Measurements from ENCODE around the gene PIWIL4.

PIWIL4 gene

DNA sequence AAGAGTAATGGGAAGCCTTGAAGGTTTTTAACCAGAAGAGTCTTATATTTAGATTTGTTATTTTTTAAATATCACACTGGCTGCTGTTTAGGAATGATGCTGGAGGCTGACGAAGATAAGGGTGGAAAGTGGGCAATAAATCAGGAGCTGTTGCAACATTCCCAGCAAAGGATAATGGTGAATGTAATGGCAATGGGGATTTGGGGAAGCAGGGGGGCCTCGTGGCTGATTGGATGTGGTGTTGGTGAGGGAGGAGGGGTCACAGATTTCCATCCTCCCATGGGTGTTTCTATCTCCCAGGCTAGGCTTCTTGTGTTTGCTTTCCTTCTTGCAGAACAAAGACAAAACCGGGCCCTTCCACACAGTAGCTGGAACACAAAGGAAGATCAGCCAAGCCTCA is 80.8 kb downstream of the PIWIL4 start:
- Histone ChIP-seq H3K27me3 (ENCODE audit: insufficient read depth, low read length) (no peaks in the 10 kb centered on the region), H3K9ac (ENCODE audit: low read depth, low read length) (peak overlapping the region; percentile 17; the same call in 1 of the 2 replicates), H3K4me3 (ENCODE audit: low read length) (0 out of 2 replicates have a peak overlapping the region, but pooled peaks have one; percentile 6), H3K4me1 (ENCODE audit: insufficient read depth, low read length) (peaks cover 29% of the 10 kb centered on the region; the same call in 1 of the 2 replicates), H3K9me3 (ENCODE audit: insufficient read depth, low read depth, low read length) (no peaks in the 10 kb centered on the region), H3K27ac (ENCODE audit: low read length) (no peak overlapping the region), H3K36me3 (ENCODE audit: insufficient read depth, low read depth, low read length) (peaks cover 21% of the 10 kb centered on the region)

DNA sequence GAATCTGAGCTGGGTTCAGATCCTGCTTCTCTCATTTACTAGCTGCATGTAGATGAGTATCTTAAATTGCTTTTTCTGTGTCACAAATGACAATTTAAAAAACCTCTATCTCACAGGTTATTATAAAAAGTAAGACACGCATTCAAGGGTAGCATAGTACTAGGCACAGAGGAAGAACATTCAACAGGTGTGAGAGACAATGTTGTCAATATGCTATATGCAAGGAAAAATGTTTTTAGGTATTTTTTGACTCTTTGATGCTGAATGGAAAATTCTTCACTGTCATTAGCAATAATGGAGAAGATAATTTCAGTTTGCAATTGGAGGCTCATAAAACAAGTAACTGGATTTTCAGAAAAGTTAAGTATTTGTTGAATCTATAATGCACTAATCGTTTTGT is 81.6 kb downstream of the PIWIL4 start:
- Histone ChIP-seq H3K9ac (ENCODE audit: low read depth, low read length) (peak overlapping the region; percentile 17; the same call in 1 of the 2 replicates), H3K4me1 (ENCODE audit: insufficient read depth, low read length) (peaks cover 33% of the 10 kb centered on the region; the same call in 1 of the 2 replicates), H3K36me3 (ENCODE audit: insufficient read depth, low read depth, low read length) (peaks cover 28% of the 10 kb centered on the region), H3K4me3 (ENCODE audit: low read length) (peak overlapping the region; percentile 1; the same call in 1 of the 2 replicates), H3K9me3 (ENCODE audit: insufficient read depth, low read depth, low read length) (no peaks in the 10 kb centered on the region), H3K27me3 (ENCODE audit: insufficient read depth, low read length) (no peaks in the 10 kb centered on the region), H3K27ac (ENCODE audit: low read length) (peak overlapping the region; percentile 3)

DNA sequence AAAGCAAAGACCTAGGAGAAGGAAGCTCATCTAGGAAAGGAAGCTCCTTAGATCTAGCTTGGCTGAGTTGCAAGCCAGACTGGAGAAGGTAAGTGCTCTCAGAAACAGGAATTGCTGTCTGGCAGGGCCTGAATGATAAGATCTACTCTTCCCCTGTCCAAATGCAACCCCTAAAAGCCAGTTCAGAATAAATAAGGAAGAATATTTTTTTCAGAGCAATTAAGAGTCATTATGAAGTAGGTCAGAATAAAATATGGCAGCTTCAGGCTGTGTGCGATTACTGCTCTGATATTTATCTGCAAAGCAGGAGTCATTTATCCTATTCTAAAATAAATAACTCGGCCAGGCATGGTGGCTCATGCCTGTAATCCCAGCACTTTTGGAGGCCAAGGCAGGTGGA is 82.1 kb downstream of the PIWIL4 start:
- H3K4me1 ChIP-seq (ENCODE audit: insufficient read depth, low read length) = peaks cover 33% of the 10 kb centered on the region; the same call in 1 of the 2 replicates
- peak overlapping the region; percentile 1; the same call in 1 of the 2 replicates for H3K4me3 ChIP-seq (ENCODE audit: low read length)
- peak overlapping the region; percentile 17; the same call in 1 of the 2 replicates for H3K9ac ChIP-seq (ENCODE audit: low read depth, low read length)
- peaks cover 28% of the 10 kb centered on the region for H3K36me3 ChIP-seq (ENCODE audit: insufficient read depth, low read depth, low read length)
- H3K9me3 ChIP-seq (ENCODE audit: insufficient read depth, low read depth, low read length) = no peaks in the 10 kb centered on the region
- peak overlapping the region; percentile 3 for H3K27ac ChIP-seq (ENCODE audit: low read length)
- H3K27me3 ChIP-seq (ENCODE audit: insufficient read depth, low read length) = no peaks in the 10 kb centered on the region

- H3K27me3 ChIP-seq (ENCODE audit: insufficient read depth, low read length) = no peaks in the 10 kb centered on the region
- peak overlapping the region; percentile 65 for H3K27ac ChIP-seq (ENCODE audit: low read length)
- H3K9me3 ChIP-seq (ENCODE audit: insufficient read depth, low read depth, low read length) = no peaks in the 10 kb centered on the region
- peak overlapping the region; percentile 60 for H3K4me3 ChIP-seq (ENCODE audit: low read length)
- peaks cover 36% of the 10 kb centered on the region for H3K36me3 ChIP-seq (ENCODE audit: insufficient read depth, low read depth, low read length)
- H3K4me1 ChIP-seq (ENCODE audit: insufficient read depth, low read length) = peaks cover 36% of the 10 kb centered on the region; the same call in 1 of the 2 replicates
- peak overlapping the region; percentile 77 for H3K9ac ChIP-seq (ENCODE audit: low read depth, low read length)
These were observed 82.9 kb downstream of the PIWIL4 start for GRCh38 chr11:94649964-94650623.

GRCh38 chr11:94650756-94651155 is 83.6 kb downstream of the PIWIL4 start:
- Histone ChIP-seq H3K4me3 (ENCODE audit: low read length) (peak overlapping the region; percentile 60), H3K9me3 (ENCODE audit: insufficient read depth, low read depth, low read length) (no peaks in the 10 kb centered on the region), H3K9ac (ENCODE audit: low read depth, low read length) (peak overlapping the region; percentile 77), H3K36me3 (ENCODE audit: insufficient read depth, low read depth, low read length) (peaks cover 41% of the 10 kb centered on the region), H3K27me3 (ENCODE audit: insufficient read depth, low read length) (no peaks in the 10 kb centered on the region), H3K4me1 (ENCODE audit: insufficient read depth, low read length) (peaks cover 42% of the 10 kb centered on the region; the same call in 1 of the 2 replicates), H3K27ac (ENCODE audit: low read length) (peak overlapping the region; percentile 65)

DNA sequence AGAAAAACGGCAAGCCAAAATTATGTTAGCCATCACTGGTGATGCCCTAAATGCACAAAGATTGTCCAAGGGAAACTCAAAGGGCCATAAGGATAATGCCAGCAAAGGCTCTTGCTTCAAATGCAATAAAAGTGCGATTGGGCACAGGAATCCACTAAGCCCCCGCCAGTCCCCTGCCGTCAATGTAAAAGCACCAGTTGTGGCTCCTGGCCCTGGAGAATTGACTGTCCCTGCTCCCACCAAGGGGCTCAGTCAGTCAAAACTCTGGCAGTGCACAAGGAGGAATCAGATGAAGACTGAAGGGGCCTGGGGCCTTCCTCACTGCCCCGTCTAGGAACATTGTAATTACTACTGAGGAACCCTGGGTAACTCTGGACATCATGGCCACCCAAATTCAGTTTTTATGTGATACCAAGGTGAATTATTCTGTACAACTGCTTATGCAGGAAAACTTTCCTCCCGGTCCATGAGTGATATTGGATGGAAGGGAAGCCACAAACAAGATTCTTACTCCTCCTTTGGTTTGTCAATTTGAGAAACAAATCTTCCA is 85.6 kb downstream of the PIWIL4 start:
- Histone ChIP-seq H3K27me3 (ENCODE audit: insufficient read depth, low read length) (no peaks in the 10 kb centered on the region), H3K9me3 (ENCODE audit: insufficient read depth, low read depth, low read length) (no peaks in the 10 kb centered on the region), H3K27ac (ENCODE audit: low read length) (no peak overlapping the region), H3K4me1 (ENCODE audit: insufficient read depth, low read length) (peaks cover 45% of the 10 kb centered on the region), H3K36me3 (ENCODE audit: insufficient read depth, low read depth, low read length) (peaks cover 60% of the 10 kb centered on the region), H3K4me3 (ENCODE audit: low read length) (peak overlapping the region; percentile 60), H3K9ac (ENCODE audit: low read depth, low read length) (0 out of 2 replicates have a peak overlapping the region, but pooled peaks have one; percentile 10)

DNA sequence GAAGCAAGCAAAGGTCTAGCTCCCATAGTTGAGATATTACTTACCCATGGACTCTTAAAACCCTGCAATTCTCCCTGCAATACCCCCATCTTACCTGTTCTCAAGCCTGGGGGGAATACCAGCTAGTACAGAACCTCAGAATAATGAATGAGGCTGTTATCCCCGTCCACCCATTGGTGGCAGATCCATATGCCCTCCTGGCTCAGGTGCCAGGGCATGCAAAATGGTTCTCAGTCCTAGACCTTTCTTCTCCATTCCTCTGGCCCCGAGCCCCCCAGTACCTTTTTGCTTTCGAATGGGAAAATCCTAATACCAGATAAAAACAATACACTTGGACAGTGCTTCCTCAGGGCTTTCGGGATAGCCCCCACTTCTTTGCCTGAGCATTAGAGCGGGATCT is 86.4 kb downstream of the PIWIL4 start:
- peak overlapping the region; percentile 60; the same call in 1 of the 2 replicates for H3K4me3 ChIP-seq (ENCODE audit: low read length)
- no peaks in the 10 kb centered on the region for H3K9me3 ChIP-seq (ENCODE audit: insufficient read depth, low read depth, low read length)
- no peak overlapping the region for H3K27ac ChIP-seq (ENCODE audit: low read length)
- H3K36me3 ChIP-seq (ENCODE audit: insufficient read depth, low read depth, low read length) = peaks cover 64% of the 10 kb centered on the region
- 0 out of 2 replicates have a peak overlapping the region, but pooled peaks have one; percentile 10 for H3K9ac ChIP-seq (ENCODE audit: low read depth, low read length)
- peaks cover 42% of the 10 kb centered on the region for H3K4me1 ChIP-seq (ENCODE audit: insufficient read depth, low read length)
- H3K27me3 ChIP-seq (ENCODE audit: insufficient read depth, low read length) = no peaks in the 10 kb centered on the region

DNA sequence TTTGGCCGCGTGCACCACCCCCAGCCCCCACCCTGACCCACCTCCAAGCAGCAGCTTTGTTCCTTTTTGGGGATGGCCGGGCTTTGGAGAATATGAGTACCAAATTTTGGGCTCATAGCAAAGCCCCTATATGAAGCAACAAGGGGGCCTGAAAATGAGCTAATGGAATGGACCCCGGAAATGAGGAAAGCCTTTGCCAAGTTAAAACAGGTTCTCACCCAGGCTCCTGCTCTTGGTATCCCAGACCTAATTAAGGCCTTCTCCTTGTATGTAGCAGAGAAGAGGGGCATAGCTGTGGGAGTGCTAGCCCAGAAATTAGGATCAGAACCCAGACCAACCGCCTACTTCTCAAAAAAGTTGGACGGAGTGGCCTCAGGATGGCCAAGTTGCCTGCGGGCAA is 87.0 kb downstream of the PIWIL4 start:
- no peak overlapping the region for H3K27ac ChIP-seq (ENCODE audit: low read length)
- H3K4me3 ChIP-seq (ENCODE audit: low read length) = no peak overlapping the region
- H3K9ac ChIP-seq (ENCODE audit: low read depth, low read length) = no peak overlapping the region
- H3K9me3 ChIP-seq (ENCODE audit: insufficient read depth, low read depth, low read length) = no peaks in the 10 kb centered on the region
- H3K4me1 ChIP-seq (ENCODE audit: insufficient read depth, low read length) = peaks cover 36% of the 10 kb centered on the region
- peaks cover 64% of the 10 kb centered on the region for H3K36me3 ChIP-seq (ENCODE audit: insufficient read depth, low read depth, low read length)
- H3K27me3 ChIP-seq (ENCODE audit: insufficient read depth, low read length) = no peaks in the 10 kb centered on the region

DNA sequence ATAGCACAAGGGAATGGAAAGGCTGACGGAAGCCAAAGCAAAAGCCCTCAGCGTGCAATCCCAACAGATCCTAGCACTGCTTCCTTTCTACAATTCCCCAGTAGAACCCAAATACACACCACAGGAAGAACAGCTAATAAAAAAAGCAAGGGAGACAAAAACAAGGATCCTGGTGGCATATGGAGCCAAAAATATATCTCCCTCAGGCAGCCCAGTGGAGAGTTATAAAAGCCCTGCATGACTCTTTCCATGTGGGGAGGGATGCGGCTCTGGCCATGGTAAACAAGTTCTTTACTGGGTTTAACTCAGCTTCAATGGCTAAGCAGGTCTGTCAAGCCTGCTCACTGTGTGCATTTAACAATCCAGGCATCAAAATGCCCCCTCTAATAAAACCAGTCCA is 88.1 kb downstream of the PIWIL4 start:
- peak overlapping the region; percentile 17; the same call in 1 of the 2 replicates for H3K4me3 ChIP-seq (ENCODE audit: low read length)
- H3K4me1 ChIP-seq (ENCODE audit: insufficient read depth, low read length) = peaks cover 34% of the 10 kb centered on the region
- H3K9ac ChIP-seq (ENCODE audit: low read depth, low read length) = no peak overlapping the region
- H3K27me3 ChIP-seq (ENCODE audit: insufficient read depth, low read length) = no peaks in the 10 kb centered on the region
- H3K9me3 ChIP-seq (ENCODE audit: insufficient read depth, low read depth, low read length) = no peaks in the 10 kb centered on the region
- H3K27ac ChIP-seq (ENCODE audit: low read length) = no peak overlapping the region
- peaks cover 64% of the 10 kb centered on the region for H3K36me3 ChIP-seq (ENCODE audit: insufficient read depth, low read depth, low read length)

DNA sequence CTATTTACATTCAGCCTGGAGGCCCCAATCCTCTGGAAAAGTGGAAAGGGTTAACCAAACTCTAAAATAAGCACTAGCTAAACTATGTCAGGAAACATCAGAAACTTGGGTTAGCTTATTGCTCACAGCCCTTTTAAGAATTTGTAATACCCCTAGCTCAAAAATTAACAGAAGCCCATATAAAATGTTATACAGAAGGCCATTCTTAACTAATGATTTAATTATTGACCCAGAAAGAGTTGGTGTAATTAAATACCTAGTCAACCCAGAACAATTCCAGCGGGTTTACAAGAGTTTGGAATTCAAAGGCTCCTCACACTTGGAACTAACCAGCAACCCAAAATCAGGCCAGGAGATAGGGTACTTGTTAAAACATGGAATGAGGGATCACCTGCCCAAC is 88.8 kb downstream of the PIWIL4 start:
- Histone ChIP-seq H3K27me3 (ENCODE audit: insufficient read depth, low read length) (no peaks in the 10 kb centered on the region), H3K4me1 (ENCODE audit: insufficient read depth, low read length) (peaks cover 33% of the 10 kb centered on the region), H3K4me3 (ENCODE audit: low read length) (no peak overlapping the region), H3K9ac (ENCODE audit: low read depth, low read length) (no peak overlapping the region), H3K36me3 (ENCODE audit: insufficient read depth, low read depth, low read length) (peaks cover 61% of the 10 kb centered on the region), H3K27ac (ENCODE audit: low read length) (no peak overlapping the region), H3K9me3 (ENCODE audit: insufficient read depth, low read depth, low read length) (no peaks in the 10 kb centered on the region)

DNA sequence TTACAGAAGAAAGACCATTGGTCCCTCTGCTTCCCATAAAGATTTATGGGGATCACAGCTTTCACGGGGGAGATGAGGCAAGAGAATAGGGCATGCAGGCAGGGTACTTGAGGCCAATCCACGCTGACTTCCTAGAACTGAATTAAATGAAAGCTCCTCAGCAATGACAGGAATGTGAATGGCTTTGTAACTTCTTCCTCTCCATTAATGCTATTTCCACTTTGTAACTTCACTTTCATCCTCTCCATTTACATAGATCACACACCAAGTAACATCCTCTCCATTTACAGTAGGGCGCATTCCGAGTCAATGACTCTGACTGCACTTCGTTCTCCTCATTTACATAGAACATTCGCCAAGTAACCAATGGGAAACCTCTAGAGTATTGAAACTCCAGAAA is 89.8 kb downstream of the PIWIL4 start:
- Histone ChIP-seq H3K36me3 (ENCODE audit: insufficient read depth, low read depth, low read length) (peaks cover 52% of the 10 kb centered on the region), H3K9ac (ENCODE audit: low read depth, low read length) (no peak overlapping the region), H3K4me1 (ENCODE audit: insufficient read depth, low read length) (peaks cover 32% of the 10 kb centered on the region), H3K4me3 (ENCODE audit: low read length) (no peak overlapping the region), H3K27ac (ENCODE audit: low read length) (no peak overlapping the region), H3K9me3 (ENCODE audit: insufficient read depth, low read depth, low read length) (no peaks in the 10 kb centered on the region), H3K27me3 (ENCODE audit: insufficient read depth, low read length) (no peaks in the 10 kb centered on the region)

DNA sequence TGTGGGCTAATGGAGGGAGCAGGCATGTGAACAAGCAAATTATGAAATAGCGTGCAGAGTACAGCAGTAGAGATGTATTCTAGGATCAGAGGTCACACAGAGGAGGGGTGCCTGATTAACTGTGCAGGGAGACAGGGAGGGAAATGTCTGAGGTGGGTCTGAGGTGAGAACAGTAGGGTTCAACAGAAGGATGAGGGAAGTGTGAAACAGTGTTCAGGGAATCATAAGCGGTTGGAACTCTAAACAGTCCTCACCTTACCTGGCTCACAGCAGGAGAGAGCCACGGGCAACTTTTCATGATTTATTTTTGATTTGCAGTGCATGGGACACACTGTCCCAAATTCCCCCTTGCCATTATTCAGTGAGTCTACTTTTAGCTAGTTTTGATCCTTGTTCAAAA is 90.5 kb downstream of the PIWIL4 start:
- Histone ChIP-seq H3K27me3 (ENCODE audit: insufficient read depth, low read length) (no peaks in the 10 kb centered on the region), H3K27ac (ENCODE audit: low read length) (no peak overlapping the region), H3K4me3 (ENCODE audit: low read length) (no peak overlapping the region), H3K36me3 (ENCODE audit: insufficient read depth, low read depth, low read length) (peaks cover 46% of the 10 kb centered on the region), H3K9me3 (ENCODE audit: insufficient read depth, low read depth, low read length) (no peaks in the 10 kb centered on the region), H3K9ac (ENCODE audit: low read depth, low read length) (no peak overlapping the region), H3K4me1 (ENCODE audit: insufficient read depth, low read length) (peaks cover 35% of the 10 kb centered on the region)
